WTC11 (cell line): ENCODE data around the gene EIF1AD.

ENCODE experiments used
- NFYB ChIP-seq: sonication (generic); formaldehyde crosslinking; conservative IDR thresholded peaks from 2 replicates; pipeline ENCODE4 v1.8.0; 2022; ENCODE audit warnings: low read depth, missing genetic modification reagents
- OVOL2 ChIP-seq: fragments of 250-450 bp; sonication (Bioruptor Pico); IDR thresholded peaks from 2 replicates; pipeline ENCODE4 v1.9.0; 2021; ENCODE audit warnings: mild to moderate bottlenecking, borderline replicate concordance
- ZBTB21 ChIP-seq: sonication (generic); formaldehyde crosslinking; IDR thresholded peaks from 2 replicates; pipeline ENCODE4 v1.8.1; 2023; ENCODE audit warnings: mild to moderate bottlenecking, missing genetic modification reagents, borderline replicate concordance
- TF ChIP-seq, protein P1 (sequence below): fragments of 200-600 bp; IDR thresholded peaks from 2 replicates; pipeline ENCODE4 v1.8.0; 2022; ENCODE audit warnings: antibody characterized with exemption
- TF ChIP-seq, protein P2 (sequence below): sonication (generic); formaldehyde crosslinking; IDR thresholded peaks from 2 replicates; pipeline ENCODE4 v1.8.1; 2023; ENCODE audit warnings: mild to moderate bottlenecking, moderate library complexity, missing genetic modification reagents

DNA sequence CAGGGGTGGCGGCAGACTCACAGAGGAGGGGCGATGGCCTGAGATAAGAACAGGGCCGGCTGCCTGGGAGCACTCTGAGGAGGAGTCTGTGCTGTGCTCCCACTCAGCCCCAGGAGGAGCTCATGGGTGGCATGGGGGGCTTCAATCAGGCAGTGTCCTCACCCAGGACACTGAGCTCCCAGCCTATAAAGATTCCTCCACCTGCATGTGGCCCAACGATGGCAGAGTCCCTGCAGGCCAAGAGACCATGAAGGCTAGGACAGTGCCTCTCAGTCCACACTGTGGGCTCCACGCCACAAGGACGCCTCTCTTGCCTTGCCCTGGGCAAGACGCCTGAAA, 11.8 kb upstream of the EIF1AD start:
- TF ChIP-seq, protein P1, sequence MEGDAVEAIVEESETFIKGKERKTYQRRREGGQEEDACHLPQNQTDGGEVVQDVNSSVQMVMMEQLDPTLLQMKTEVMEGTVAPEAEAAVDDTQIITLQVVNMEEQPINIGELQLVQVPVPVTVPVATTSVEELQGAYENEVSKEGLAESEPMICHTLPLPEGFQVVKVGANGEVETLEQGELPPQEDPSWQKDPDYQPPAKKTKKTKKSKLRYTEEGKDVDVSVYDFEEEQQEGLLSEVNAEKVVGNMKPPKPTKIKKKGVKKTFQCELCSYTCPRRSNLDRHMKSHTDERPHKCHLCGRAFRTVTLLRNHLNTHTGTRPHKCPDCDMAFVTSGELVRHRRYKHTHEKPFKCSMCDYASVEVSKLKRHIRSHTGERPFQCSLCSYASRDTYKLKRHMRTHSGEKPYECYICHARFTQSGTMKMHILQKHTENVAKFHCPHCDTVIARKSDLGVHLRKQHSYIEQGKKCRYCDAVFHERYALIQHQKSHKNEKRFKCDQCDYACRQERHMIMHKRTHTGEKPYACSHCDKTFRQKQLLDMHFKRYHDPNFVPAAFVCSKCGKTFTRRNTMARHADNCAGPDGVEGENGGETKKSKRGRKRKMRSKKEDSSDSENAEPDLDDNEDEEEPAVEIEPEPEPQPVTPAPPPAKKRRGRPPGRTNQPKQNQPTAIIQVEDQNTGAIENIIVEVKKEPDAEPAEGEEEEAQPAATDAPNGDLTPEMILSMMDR, result no peak
- TF ChIP-seq ZBTB21 (CRISPR knock-in tag) (no peak), OVOL2 (CRISPR knock-in tag) (no peak), NFYB (CRISPR knock-in tag) (no peak)
- TF ChIP-seq, protein P2, sequence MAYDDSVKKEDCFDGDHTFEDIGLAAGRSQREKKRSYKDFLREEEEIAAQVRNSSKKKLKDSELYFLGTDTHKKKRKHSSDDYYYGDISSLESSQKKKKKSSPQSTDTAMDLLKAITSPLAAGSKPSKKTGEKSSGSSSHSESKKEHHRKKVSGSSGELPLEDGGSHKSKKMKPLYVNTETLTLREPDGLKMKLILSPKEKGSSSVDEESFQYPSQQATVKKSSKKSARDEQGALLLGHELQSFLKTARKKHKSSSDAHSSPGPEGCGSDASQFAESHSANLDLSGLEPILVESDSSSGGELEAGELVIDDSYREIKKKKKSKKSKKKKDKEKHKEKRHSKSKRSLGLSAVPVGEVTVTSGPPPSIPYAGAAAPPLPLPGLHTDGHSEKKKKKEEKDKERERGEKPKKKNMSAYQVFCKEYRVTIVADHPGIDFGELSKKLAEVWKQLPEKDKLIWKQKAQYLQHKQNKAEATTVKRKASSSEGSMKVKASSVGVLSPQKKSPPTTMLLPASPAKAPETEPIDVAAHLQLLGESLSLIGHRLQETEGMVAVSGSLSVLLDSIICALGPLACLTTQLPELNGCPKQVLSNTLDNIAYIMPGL (CRISPR knock-in tag), result no peak
